ENCODE measurements around the gene URM1.

URM1 gene

GRCh38 chr9:128438343-128439109 lies 67.4 kb downstream of the URM1 start:
- peak; percentile 67 for DNase-seq

GRCh38 chr9:128439273-128439672 lies 68.1 kb downstream of the URM1 start:
- no peak for DNase-seq
